T-helper 2 cell (primary cell): ENCODE measurements around the gene PIP5K1C.

Experiments used
- DNase-seq, 5 experiments: peaks; one replicate each; pipeline versions ENCODE4 v3.0.0 to v3.0.0-alpha.2; 2012 to 2022

The PIP5K1C gene

GRCh38 chr19:3622224-3622623 is 78.0 kb downstream of the PIP5K1C start:
- DNase-seq, result no peak

- DNase-seq, result no peak
These were observed 78.6 kb downstream of the PIP5K1C start for GRCh38 chr19:3621689-3622088.

GRCh38 chr19:3620817-3621547 is 79.3 kb downstream of the PIP5K1C start:
- no peak for DNase-seq

- DNase-seq, result no peak
These were observed 80.0 kb downstream of the PIP5K1C start for GRCh38 chr19:3620145-3620816.

- DNase-seq, result no peak
These were observed 80.6 kb downstream of the PIP5K1C start for GRCh38 chr19:3619631-3620012.

GRCh38 chr19:3618811-3619630 is 81.2 kb downstream of the PIP5K1C start:
- no peak for DNase-seq

GRCh38 chr19:3618144-3618810 is 82.0 kb downstream of the PIP5K1C start:
- peak in 3 of 5 experiments; percentile 35 to 40 (median 35) for DNase-seq

- DNase-seq, result no peak
These were observed 82.8 kb downstream of the PIP5K1C start for GRCh38 chr19:3617463-3617862.

- no peak for DNase-seq
These were observed 84.6 kb downstream of the PIP5K1C start for GRCh38 chr19:3615524-3616135.

- DNase-seq, result no peak
These were observed 85.3 kb downstream of the PIP5K1C start for GRCh38 chr19:3614858-3615505.

- no peak for DNase-seq
These were observed 86.2 kb downstream of the PIP5K1C start for GRCh38 chr19:3613818-3614661.

GRCh38 chr19:3612901-3613741 is 87.1 kb downstream of the PIP5K1C start:
- no peak for DNase-seq

GRCh38 chr19:3612330-3612729 is 87.9 kb downstream of the PIP5K1C start:
- DNase-seq, result no peak

GRCh38 chr19:3611841-3612240 is 88.4 kb downstream of the PIP5K1C start:
- DNase-seq, result no peak

GRCh38 chr19:3610745-3611717 is 89.2 kb downstream of the PIP5K1C start:
- DNase-seq, result no peak

GRCh38 chr19:3609779-3610719 is 90.2 kb downstream of the PIP5K1C start:
- no peak for DNase-seq

GRCh38 chr19:3608750-3609322 is 91.4 kb downstream of the PIP5K1C start:
- DNase-seq, result no peak
